HFF-Myc (cell line): Measurements from ENCODE around the gene PPARA.
A peak's percentile ranks its signal among the peaks of the same experiment; 100 is the strongest.

Source experiments
- DNase-seq: peaks from one replicate; pipeline ENCODE4 v3.0.0-alpha.2; 2011; ENCODE audit warnings: low read depth; ENCODE audit errors: extremely low read depth
- H3K4me3 ChIP-seq: replicated peaks from 2 replicates; pipeline ENCODE4 v1.5.1; 2011; ENCODE audit warnings: low read depth, mild to moderate bottlenecking, control low read depth, low read length
- CTCF ChIP-seq: IDR thresholded peaks from 2 replicates; pipeline ENCODE4 v1.5.1; 2012; ENCODE audit warnings: mild to moderate bottlenecking, low read depth, low read length, control low read depth; ENCODE audit errors: missing control alignments

The PPARA gene

GRCh38 chr22:46119093-46119728 lies 31.1 kb upstream of the PPARA start:
- no peak for TF ChIP-seq CTCF
- H3K4me3 ChIP-seq: no peak overlapping the region
- no peak for DNase-seq

GRCh38 chr22:46119729-46120419 lies 30.5 kb upstream of the PPARA start:
- no peak overlapping the region for H3K4me3 ChIP-seq
- no peak for DNase-seq
- no peak for TF ChIP-seq CTCF

- TF ChIP-seq CTCF: no peak
- no peak for DNase-seq
- no peak overlapping the region for H3K4me3 ChIP-seq
These were observed 29.9 kb upstream of the PPARA start for GRCh38 chr22:46120420-46120737.

GRCh38 chr22:46121079-46121478 lies 29.2 kb upstream of the PPARA start:
- no peak for DNase-seq
- TF ChIP-seq CTCF: no peak
- H3K4me3 ChIP-seq: no peak overlapping the region

- no peak for DNase-seq
- no peak overlapping the region for H3K4me3 ChIP-seq
- TF ChIP-seq CTCF: no peak
These were observed 28.6 kb upstream of the PPARA start for GRCh38 chr22:46121523-46122287.

- H3K4me3 ChIP-seq: no peak overlapping the region
- TF ChIP-seq CTCF: peak; percentile 89
- DNase-seq: no peak
These were observed 27.8 kb upstream of the PPARA start for GRCh38 chr22:46122511-46122971.
